H1 (cell line): ENCODE results near the gene PATJ. TPM values are rescaled to one million over a fixed set of nuclear protein-coding genes. Genes with fewer than 3 reads are reported as not detected.

Source experiments
- CTCF ChIA-PET: fragments of 300-600 bp; sonication (Branson Sonifier 250); formaldehyde crosslinking; loops from one replicate; lab custom pipeline; 2021; ENCODE audit not compliant: partially characterized antibody; lab: Charles Lee
- POLR2A ChIA-PET: fragments of 300-600 bp; sonication (Branson Sonifier 250); formaldehyde crosslinking; loops from one replicate; lab custom pipeline; 2021; ENCODE audit warnings: inconsistent platforms; ENCODE audit not compliant: partially characterized antibody; lab: Charles Lee
- DNase-seq, 2 experiments: peaks; one replicate each; pipeline versions ENCODE4 v3.0.0 to v3.0.0-alpha.2; 2010 to 2022; ENCODE audit warnings: low spot score in 2 of 2, low read depth in 1 of 2, mixed read lengths in 1 of 2
- FAIRE-seq: peaks from 2 replicates; lab custom pipeline; 2011; peaks lifted over from hg19 to GRCh38; lab: Jason Lieb, UNC
- H2AFZ ChIP-seq: 2 replicates; pipeline ENCODE4 v1.8.1; 2012; ENCODE audit warnings: low read length, inconsistent platforms
- H2AK5ac ChIP-seq: 2 replicates; pipeline ENCODE4 v1.6.1; 2013; ENCODE audit warnings: low read depth, low read length
- H2BK120ac ChIP-seq: replicated peaks from 2 replicates; pipeline ENCODE3; 2013; ENCODE audit warnings: low read depth, low read length, inconsistent platforms
- H2BK12ac ChIP-seq: 2 replicates; pipeline ENCODE4 v1.6.1; 2013; ENCODE audit warnings: low read depth, low read length
- H2BK15ac ChIP-seq: 2 replicates; pipeline ENCODE4 v1.6.1; 2013; ENCODE audit warnings: low read length
- H2BK20ac ChIP-seq: 2 replicates; pipeline ENCODE4 v1.6.1; 2013; ENCODE audit warnings: low read length
- H2BK5ac ChIP-seq: 2 replicates; pipeline ENCODE4 v1.6.1; 2013; ENCODE audit warnings: low read depth, low read length
- H3K14ac ChIP-seq: 2 replicates; pipeline ENCODE4 v1.6.1; 2013; ENCODE audit warnings: inconsistent platforms; ENCODE audit not compliant: insufficient read length
- H3K18ac ChIP-seq: 2 replicates; pipeline ENCODE4 v1.6.1; 2013; ENCODE audit warnings: low read length; ENCODE audit errors: extremely low read depth
- H3K23ac ChIP-seq: 2 replicates; pipeline ENCODE4 v1.6.1; 2013; ENCODE audit warnings: inconsistent platforms; ENCODE audit not compliant: insufficient read length
- H3K23me2 ChIP-seq: 2 replicates; pipeline ENCODE4 v1.6.1; 2013; ENCODE audit warnings: low read depth, low read length
- H3K27ac ChIP-seq: 2 replicates; pipeline ENCODE4 v1.6.1; 2011; ENCODE audit warnings: low read depth, low read length, inconsistent platforms
- H3K27me3 ChIP-seq, 4 experiments: replicated peaks in 1 of 4; 1 replicate in 1 of 4; 2 replicates in 3 of 4; pipeline versions ENCODE4 v1.6.1 to v1.8.1; 2011 to 2013; ENCODE audit warnings: low read length in 3 of 4, mild to moderate bottlenecking in 3 of 4, inconsistent platforms in 2 of 4, mixed read lengths in 2 of 4, moderate library complexity in 1 of 4; ENCODE audit not compliant: control insufficient read depth in 3 of 4, insufficient read depth in 3 of 4; ENCODE audit errors: extremely low read depth in 1 of 4
- H3K36me3 ChIP-seq, 4 experiments: 2 replicates each; pipeline versions ENCODE4 v1.6.1 to v1.8.1; 2011 to 2013; ENCODE audit warnings: mild to moderate bottlenecking in 4 of 4, low read length in 3 of 4, moderate library complexity in 2 of 4, control low read depth in 1 of 4, inconsistent platforms in 1 of 4; ENCODE audit not compliant: insufficient read depth in 4 of 4, control insufficient read depth in 2 of 4
- H3K4ac ChIP-seq: replicated peaks from 2 replicates; pipeline ENCODE3; 2013; ENCODE audit warnings: low read length, low read depth, mixed read lengths, inconsistent platforms; ENCODE audit not compliant: insufficient read length
- H3K4me1 ChIP-seq, 4 experiments: replicated peaks in 1 of 4; 1 replicate in 1 of 4; 2 replicates in 3 of 4; pipeline versions ENCODE4 v1.6.1 to v1.8.1; 2011 to 2013; ENCODE audit warnings: low read length in 3 of 4, inconsistent platforms in 2 of 4, mixed read lengths in 1 of 4; ENCODE audit not compliant: insufficient read depth in 4 of 4, control insufficient read depth in 3 of 4
- H3K4me2 ChIP-seq, 2 experiments: 2 replicates each; pipeline versions ENCODE4 v1.6.1 to v1.8.1; 2011 to 2013; ENCODE audit warnings: low read depth in 2 of 2, low read length in 2 of 2, control low read depth in 1 of 2, inconsistent platforms in 1 of 2, mild to moderate bottlenecking in 1 of 2; ENCODE audit not compliant: insufficient read depth in 1 of 2
- H3K4me3 ChIP-seq, 4 experiments: fragments of 200-600, 300-600 bp in 1 of 4; sonication (generic), shearing (Covaris generic), sonication (Bioruptor Twin) in 1 of 4; 2 replicates each; pipeline versions ENCODE4 v1.5.1 to v1.8.1; 2011 to 2016; ENCODE audit warnings: low read length in 4 of 4, low read depth in 3 of 4, control low read depth in 2 of 4, inconsistent platforms in 2 of 4, mild to moderate bottlenecking in 2 of 4, mixed read lengths in 1 of 4, moderate library complexity in 1 of 4; ENCODE audit not compliant: insufficient read depth in 2 of 4; ENCODE audit errors: extremely low read depth in 1 of 4
- H3K56ac ChIP-seq: replicated peaks from 2 replicates; pipeline ENCODE3; 2013; ENCODE audit warnings: low read depth, mild to moderate bottlenecking, mixed read lengths, low read length, inconsistent platforms; ENCODE audit not compliant: insufficient read length
- H3K79me1 ChIP-seq: 2 replicates; pipeline ENCODE4 v1.6.1; 2013; ENCODE audit warnings: low read depth, low read length, control low read depth
- H3K79me2 ChIP-seq, 2 experiments: 2 replicates each; pipeline versions ENCODE4 v1.6.1 to v1.8.1; 2012 to 2013; ENCODE audit warnings: low read length in 2 of 2, mild to moderate bottlenecking in 2 of 2, inconsistent platforms in 1 of 2; ENCODE audit not compliant: insufficient read depth in 2 of 2, control insufficient read depth in 1 of 2
- H3K9ac ChIP-seq, 4 experiments: replicated peaks in 1 of 4; 1 replicate in 1 of 4; 2 replicates in 3 of 4; pipeline versions ENCODE4 v1.6.1 to v1.8.1; 2011 to 2013; ENCODE audit warnings: low read depth in 3 of 4, low read length in 3 of 4, control low read depth in 2 of 4, mild to moderate bottlenecking in 2 of 4, moderate library complexity in 2 of 4, inconsistent platforms in 1 of 4; ENCODE audit errors: extremely low read depth in 1 of 4
- H3K9me3 ChIP-seq, 2 experiments: 2 replicates each; pipeline versions ENCODE4 v1.6.1 to v1.8.1; 2012 to 2013; ENCODE audit warnings: mild to moderate bottlenecking in 2 of 2, moderate library complexity in 2 of 2, control low read depth in 1 of 2, inconsistent platforms in 1 of 2, low read depth in 1 of 2, low read length in 1 of 2, mixed read lengths in 1 of 2; ENCODE audit not compliant: insufficient read depth in 2 of 2
- H4K20me1 ChIP-seq, 2 experiments: replicated peaks in 1 of 2; 2 replicates each; pipeline versions ENCODE3 to v1.8.1; 2011 to 2013; ENCODE audit warnings: inconsistent platforms in 2 of 2, low read length in 2 of 2, mild to moderate bottlenecking in 1 of 2; ENCODE audit not compliant: insufficient read depth in 2 of 2, control insufficient read depth in 1 of 2
- H4K5ac ChIP-seq: 2 replicates; pipeline ENCODE4 v1.6.1; 2013; ENCODE audit warnings: low read length, low read depth, mixed read lengths, inconsistent platforms; ENCODE audit not compliant: insufficient read length
- H4K8ac ChIP-seq: 2 replicates; pipeline ENCODE4 v1.8.0; 2013; ENCODE audit warnings: mild to moderate bottlenecking, moderate library complexity, low read length, inconsistent platforms; ENCODE audit not compliant: insufficient read depth; ENCODE audit errors: extremely low read depth
- H4K91ac ChIP-seq: replicated peaks from 2 replicates; pipeline ENCODE3; 2013; ENCODE audit warnings: low read length, mixed read lengths, inconsistent platforms; ENCODE audit not compliant: insufficient read length
- E2F6 ChIP-seq: IDR thresholded peaks from 2 replicates; pipeline ENCODE4 v1.6.1; 2012; ENCODE audit warnings: inconsistent platforms
- EP300 ChIP-seq, 2 experiments: IDR thresholded peaks; 1 replicate in 1 of 2; 2 replicates in 1 of 2; pipeline ENCODE4 v1.6.1; 2011 to 2012; ENCODE audit warnings: low read depth in 2 of 2, low read length in 2 of 2, mild to moderate bottlenecking in 2 of 2, borderline replicate concordance in 1 of 2, inconsistent platforms in 1 of 2, moderate library complexity in 1 of 2
- EZH2 ChIP-seq: fragments of 200-600 bp; sonication (generic); IDR thresholded peaks from 2 replicates; pipeline ENCODE4 v1.7.1; 2012; ENCODE audit warnings: low read depth, mild to moderate bottlenecking, moderate library complexity, low read length, inconsistent platforms; ENCODE audit not compliant: severe bottlenecking
- HDAC2 ChIP-seq, 2 experiments: fragments of 300-600 bp in 1 of 2; sonication (generic) in 1 of 2; IDR thresholded peaks; 2 replicates each; pipeline ENCODE4 v1.6.1; 2011 to 2012; ENCODE audit warnings: low read depth in 2 of 2, low read length in 2 of 2, mild to moderate bottlenecking in 2 of 2, moderate library complexity in 2 of 2, borderline replicate concordance in 1 of 2, inconsistent platforms in 1 of 2
- KDM1A ChIP-seq: fragments of 200-600, 300-600 bp; sonication (generic); IDR thresholded peaks from 2 replicates; pipeline ENCODE4 v1.7.1; 2016; ENCODE audit warnings: mild to moderate bottlenecking, low read length, borderline replicate concordance
- RBBP5 ChIP-seq: IDR thresholded peaks from 2 replicates; pipeline ENCODE4 v1.7.1; 2012; ENCODE audit warnings: low read depth, mild to moderate bottlenecking, inconsistent platforms, low read length, moderate library complexity, borderline replicate concordance
- RXRA ChIP-seq: IDR thresholded peaks from 2 replicates; pipeline ENCODE4 v1.6.1; 2011; ENCODE audit warnings: low read depth, mild to moderate bottlenecking, low read length, moderate library complexity; ENCODE audit not compliant: insufficient read depth
- TBP ChIP-seq: IDR thresholded peaks from 2 replicates; pipeline ENCODE4 v1.6.1; 2011; ENCODE audit warnings: low read depth, low read length, improper control_type of control experiment
- USF2 ChIP-seq: IDR thresholded peaks from 2 replicates; pipeline ENCODE4 v1.6.1; 2011; ENCODE audit warnings: low read length, improper control_type of control experiment
- YY1 ChIP-seq: IDR thresholded peaks from 2 replicates; pipeline ENCODE4 v1.6.1; 2011; ENCODE audit warnings: low read depth, mild to moderate bottlenecking, low read length
- WGBS, 2 experiments: shearing (Covaris generic) in 1 of 2; methylation state at CpG; one replicate each; pipeline versions ENCODE4 v1.1.6 to v1.1.7; 2013 to 2015; ENCODE audit warnings: low lambda C conversion rate in 2 of 2, mixed read lengths in 2 of 2, inconsistent platforms in 1 of 2, low coverage in 1 of 2, missing lambda C conversion rate in 1 of 2; ENCODE audit not compliant: insufficient replicate concordance in 2 of 2, insufficient coverage in 1 of 2, insufficient read length in 1 of 2; ENCODE audit errors: extremely low coverage in 1 of 2, missing lambda C conversion rate in 1 of 2; 5-methylcytosine and 5-hydroxymethylcytosine counted together
- polyA plus RNA-seq, 7 experiments: library from polyadenylated mRNA; depleted of rRNA in 3 of 7; stranded (reverse) in 5 of 7; unstranded in 2 of 7; fragments of >200 nt in 5 of 7; fragments of 200-250 nt in 2 of 7; gene quantifications; 1 replicate in 5 of 7; 2 replicates in 1 of 7; 4 replicates in 1 of 7; pipeline versions ENCODE4 v1.2.1 to v1.2.3, GENCODE V29; 2011 to 2013; ENCODE audit warnings: missing spikeins in 2 of 7, mixed read lengths in 2 of 7
- total RNA-seq: library from RNA; stranded (reverse); fragmentation: NEBNext Ultra II Directional; extraction: Animal tissue kit (Norgen Biotek cat#: 25700); gene quantifications from 2 replicates; pipeline ENCODE4 v1.2.1, GENCODE V29; 2021

The PATJ gene
- total and polyA plus RNA-seq, 2 of the 8 experiments (the other 6 are each of a cell fraction or from before 2014, with no cell fraction given): 8.2 to 55.6 TPM

DNA sequence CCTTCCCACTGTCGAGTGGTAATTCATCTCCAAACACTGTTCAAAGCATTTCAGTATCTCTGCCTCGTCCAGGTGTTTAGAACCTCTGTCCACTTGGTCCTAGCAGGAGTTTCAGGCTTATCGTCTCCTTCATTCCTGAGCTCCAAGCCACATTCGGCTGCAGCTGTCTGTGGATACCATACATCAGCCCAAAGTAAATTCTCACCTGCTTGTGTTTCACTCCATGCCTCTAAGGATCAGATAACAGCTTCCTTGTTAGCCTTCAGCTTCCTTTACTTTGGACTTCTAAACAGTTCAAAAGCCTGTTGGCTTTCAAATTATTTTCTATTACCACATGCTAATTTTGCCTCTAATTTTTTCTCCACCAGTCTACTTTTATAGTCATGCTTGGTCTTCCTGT, 233.4 kb downstream of the PATJ start:
- no peak overlapping the region for H3K4ac ChIP-seq
- H3K9me3 ChIP-seq: no peaks in the 10 kb centered on the region
- DNase-seq: no peak
- no peak overlapping the region for H3K9ac ChIP-seq
- no peak for FAIRE-seq
- no peak overlapping the region for H2BK12ac ChIP-seq
- no peak overlapping the region for H2BK120ac ChIP-seq
- H3K4me1 ChIP-seq: peaks cover 0 to 4% (median 3%) of the 10 kb centered on the region in 4 experiments; a peak in 5 of 7 replicates
- no peaks in the 10 kb centered on the region for H3K79me1 ChIP-seq
- no peaks in the 10 kb centered on the region; the same call in 1 of the 2 replicates for H3K23me2 ChIP-seq
- no peak overlapping the region for H2AFZ ChIP-seq
- H3K36me3 ChIP-seq: no peaks in the 10 kb centered on the region
- no peak overlapping the region for H3K18ac ChIP-seq
- no peaks in the 10 kb centered on the region for H3K79me2 ChIP-seq
- WGBS, 2 experiments: 87% methylated on average over 4 of the region's 4 CpGs; no CpG with 5 or more reads in 1 of the 2 experiments
- no peak overlapping the region for H2BK5ac ChIP-seq
- no peak overlapping the region for H2AK5ac ChIP-seq
- no peaks in the 10 kb centered on the region for H3K27me3 ChIP-seq
- TF ChIP-seq KDM1A: no peak
- TF ChIP-seq RBBP5: no peak
- TF ChIP-seq RXRA: no peak
- TF ChIP-seq HDAC2 (IDR thresholded peaks at IDR 0.05; ENCODE audit: borderline replicate concordance in 1 of 2, low read depth in 2 of 2, low read length in 2 of 2): no peak
- no peak for TF ChIP-seq EP300 (IDR thresholded peaks at IDR 0.05; ENCODE audit: borderline replicate concordance in 1 of 2, low read depth in 2 of 2, low read length in 2 of 2)
- TF ChIP-seq TBP: no peak
- no peak for TF ChIP-seq USF2
- TF ChIP-seq E2F6: no peak
- no peak for TF ChIP-seq YY1
- no peak for TF ChIP-seq EZH2
- H2BK15ac ChIP-seq: no peak overlapping the region
- ChIA-PET CTCF (interaction anchor here (1.1 to 1.6 kb wide), 2 partner anchors 24 to 35 kb away, joined by 3 to 5 read pairs; no protein-coding TSS in a partner anchor), POLR2A (interaction anchor here (0.9 kb wide), 1 partner anchor 8 kb away, joined by 3 read pairs; no protein-coding TSS in a partner anchor)
- no peaks in the 10 kb centered on the region for H4K20me1 ChIP-seq
- no peak overlapping the region for H3K14ac ChIP-seq
- H3K56ac ChIP-seq: no peak overlapping the region
- H3K4me2 ChIP-seq: no peak overlapping the region
- no peak overlapping the region for H3K4me3 ChIP-seq
- no peak overlapping the region for H4K8ac ChIP-seq
- no peak overlapping the region for H4K91ac ChIP-seq
- H4K5ac ChIP-seq: no peak overlapping the region
- no peak overlapping the region for H3K23ac ChIP-seq
- no peak overlapping the region for H2BK20ac ChIP-seq
- no peak overlapping the region for H3K27ac ChIP-seq
